Measurements from ENCODE around the gene PARPBP. TPM values are rescaled to one million over a fixed set of nuclear protein-coding genes. Genes with fewer than 3 reads are reported as not detected.

Gene PARPBP
- total and polyA plus RNA-seq, 2 donors (not counting 1 experiment from before 2014, with no cell fraction given), result 1.2 to 5.2 TPM

- peaks cover 26 to 60% of the 10 kb centered on the region in 2 experiments for H3K36me3 ChIP-seq (replicated peaks in 1 of 2; ENCODE audit: control extremely low read depth in 1 of 2, control insufficient read depth in 1 of 2, extremely low read depth in 1 of 2, insufficient read depth in 2 of 2, low read length in 1 of 2)
- DNase-seq (no peak), ATAC-seq (ENCODE audit: low read depth) (no peak)
- H3K27ac Mint-ChIP-seq, result peak overlapping the region; percentile 26
- ChIA-PET POLR2A (no interaction called here), CTCF (interaction anchor here (0.6 kb wide), 1 partner anchor 30 kb away, joined by 5 read pairs; no protein-coding TSS in a partner anchor)
- no peaks in the 10 kb centered on the region for H3K4me1 ChIP-seq (ENCODE audit: control insufficient read depth in 2 of 2, insufficient read depth in 2 of 2, low read length in 2 of 2)
- no peaks in the 10 kb centered on the region for H3K9me3 Mint-ChIP-seq (ENCODE audit: insufficient read depth)
- no peak overlapping the region for H3K27ac ChIP-seq (ENCODE audit: low read length in 2 of 2)
- no peak overlapping the region for H3K9ac ChIP-seq (ENCODE audit: low read length)
- H3K4me3 ChIP-seq (ENCODE audit: control extremely low read depth in 1 of 5, extremely low read depth in 1 of 5, insufficient read depth in 1 of 5, low read depth in 2 of 5, low read length in 4 of 5), result no peak overlapping the region
- no peaks in the 10 kb centered on the region for H3K27me3 ChIP-seq (replicated peaks in 1 of 4; ENCODE audit: control extremely low read depth in 1 of 4, control insufficient read depth in 3 of 4, insufficient read depth in 4 of 4, low read length in 3 of 4)
- H3K4me1 Mint-ChIP-seq, result no peaks in the 10 kb centered on the region
- H2AFZ ChIP-seq (ENCODE audit: insufficient read depth, low read depth, low read length, poor library complexity, severe bottlenecking), result no peak overlapping the region
- no peak overlapping the region for H3K4me3 Mint-ChIP-seq
- peaks cover 0 to 5% (median 3%) of the 10 kb centered on the region in 3 donors for H3K9me3 ChIP-seq (ENCODE audit: control extremely low read depth in 1 of 3, control insufficient read depth in 2 of 3, insufficient read depth in 1 of 3, low read length in 2 of 3)
- intact Hi-C loops (cut with micrococcal nuclease), result no loop called here
- no peaks in the 10 kb centered on the region for H4K20me1 ChIP-seq (ENCODE audit: control insufficient read depth, insufficient read depth, low read length, poor library complexity, severe bottlenecking)
- WGBS (ENCODE audit: insufficient coverage), result no CpG with 5 or more reads among the region's 1 CpG
- TF ChIP-seq EZH2 (IDR thresholded peaks at IDR 0.05; ENCODE audit: borderline replicate concordance, insufficient read depth, low read depth, low read length, poor library complexity, severe bottlenecking), result no peak
- TF ChIP-seq, protein P1, sequence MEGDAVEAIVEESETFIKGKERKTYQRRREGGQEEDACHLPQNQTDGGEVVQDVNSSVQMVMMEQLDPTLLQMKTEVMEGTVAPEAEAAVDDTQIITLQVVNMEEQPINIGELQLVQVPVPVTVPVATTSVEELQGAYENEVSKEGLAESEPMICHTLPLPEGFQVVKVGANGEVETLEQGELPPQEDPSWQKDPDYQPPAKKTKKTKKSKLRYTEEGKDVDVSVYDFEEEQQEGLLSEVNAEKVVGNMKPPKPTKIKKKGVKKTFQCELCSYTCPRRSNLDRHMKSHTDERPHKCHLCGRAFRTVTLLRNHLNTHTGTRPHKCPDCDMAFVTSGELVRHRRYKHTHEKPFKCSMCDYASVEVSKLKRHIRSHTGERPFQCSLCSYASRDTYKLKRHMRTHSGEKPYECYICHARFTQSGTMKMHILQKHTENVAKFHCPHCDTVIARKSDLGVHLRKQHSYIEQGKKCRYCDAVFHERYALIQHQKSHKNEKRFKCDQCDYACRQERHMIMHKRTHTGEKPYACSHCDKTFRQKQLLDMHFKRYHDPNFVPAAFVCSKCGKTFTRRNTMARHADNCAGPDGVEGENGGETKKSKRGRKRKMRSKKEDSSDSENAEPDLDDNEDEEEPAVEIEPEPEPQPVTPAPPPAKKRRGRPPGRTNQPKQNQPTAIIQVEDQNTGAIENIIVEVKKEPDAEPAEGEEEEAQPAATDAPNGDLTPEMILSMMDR (IDR thresholded peaks at IDR 0.05), result no peak
- H3K79me2 ChIP-seq (ENCODE audit: control insufficient read depth, insufficient read depth, low read length), result no peaks in the 10 kb centered on the region
- no peak overlapping the region for H3K4me2 ChIP-seq (replicated peaks; ENCODE audit: low read depth, low read length, poor library complexity, severe bottlenecking)
- H3K27me3 Mint-ChIP-seq, result no peaks in the 10 kb centered on the region
These were observed 12.0 kb upstream of the PARPBP start for GRCh38 chr12:102107970-102108369.

- H3K36me3 ChIP-seq (replicated peaks in 1 of 2; ENCODE audit: control extremely low read depth in 1 of 2, control insufficient read depth in 1 of 2, extremely low read depth in 1 of 2, insufficient read depth in 2 of 2, low read length in 1 of 2), result peaks cover 23 to 51% of the 10 kb centered on the region in 2 experiments
These were observed 9.2 kb upstream of the PARPBP start for GRCh38 chr12:102110782-102111181.

More at GRCh38 chr12:102110782-102111181, 9.2 kb upstream of the PARPBP start:
- Histone ChIP-seq H3K4me2 (replicated peaks; ENCODE audit: low read depth, low read length, poor library complexity, severe bottlenecking) (no peak overlapping the region), H4K20me1 (ENCODE audit: control insufficient read depth, insufficient read depth, low read length, poor library complexity, severe bottlenecking) (no peaks in the 10 kb centered on the region), H3K27ac (ENCODE audit: low read length in 2 of 2) (no peak overlapping the region), H3K27me3 (replicated peaks in 1 of 4; ENCODE audit: control extremely low read depth in 1 of 4, control insufficient read depth in 3 of 4, insufficient read depth in 4 of 4, low read length in 3 of 4) (no peaks in the 10 kb centered on the region), H3K9ac (ENCODE audit: low read length) (no peak overlapping the region), H2AFZ (ENCODE audit: insufficient read depth, low read depth, low read length, poor library complexity, severe bottlenecking) (no peak overlapping the region), H3K9me3 (ENCODE audit: control extremely low read depth in 1 of 3, control insufficient read depth in 2 of 3, insufficient read depth in 1 of 3, low read length in 2 of 3) (peaks cover 0 to 5% (median 3%) of the 10 kb centered on the region in 3 donors), H3K4me3 (ENCODE audit: control extremely low read depth in 1 of 5, extremely low read depth in 1 of 5, insufficient read depth in 1 of 5, low read depth in 2 of 5, low read length in 4 of 5) (no peak overlapping the region), H3K4me1 (ENCODE audit: control insufficient read depth in 2 of 2, insufficient read depth in 2 of 2, low read length in 2 of 2) (no peaks in the 10 kb centered on the region), H3K79me2 (ENCODE audit: control insufficient read depth, insufficient read depth, low read length) (no peaks in the 10 kb centered on the region)
- CTCF ChIA-PET, result interaction anchor here (0.7 to 1.3 kb wide), 2 partner anchors 11 to 171 kb away, joined by 3 to 4 read pairs; no protein-coding TSS in a partner anchor
- no peak for DNase-seq
- Mint-ChIP-seq H3K4me3 (no peak overlapping the region), H3K27ac (no peak overlapping the region), H3K9me3 (ENCODE audit: insufficient read depth) (no peaks in the 10 kb centered on the region), H3K27me3 (no peaks in the 10 kb centered on the region), H3K4me1 (no peaks in the 10 kb centered on the region)
- no peak for ATAC-seq (ENCODE audit: low read depth)
- POLR2A ChIA-PET, result no interaction called here
- intact Hi-C loops (cut with micrococcal nuclease), result no loop called here
- no peak for TF ChIP-seq EZH2 (IDR thresholded peaks at IDR 0.05; ENCODE audit: borderline replicate concordance, insufficient read depth, low read depth, low read length, poor library complexity, severe bottlenecking)
- TF ChIP-seq, protein P1 (IDR thresholded peaks at IDR 0.05), result no peak

Measured in B cell (primary cell).